Left renal pelvis (tissue), 4 donors: Measurements from ENCODE around the gene THEM5. TPM values are rescaled to one million over a fixed set of nuclear protein-coding genes. Genes with fewer than 3 reads are reported as not detected.
"Not testable (repeated sequence)": the region's sequence is repeated elsewhere in the genome, so short reads cannot be mapped to it uniquely, and the experiment has no call there.

Source experiments
- DNase-seq, 4 donors: peaks; one replicate each; pipeline ENCODE4 v3.0.0-alpha.2; 2013; ENCODE audit warnings: low read depth in 4 of 4, low spot score in 3 of 4
- polyA plus RNA-seq, 4 donors: library from polyadenylated mRNA; unstranded; fragments of 120-200 nt; gene quantifications; one replicate each; pipeline ENCODE4 v1.2.1, GENCODE V29; 2013; ENCODE audit not compliant: insufficient read length in 4 of 4

THEM5 gene
- polyA plus RNA-seq, 4 donors: 0.56 to 0.90 (median 0.78) TPM

- DNase-seq: peak in 1 of 4 donors; percentile 7
Observed at GRCh38 chr1:151868486-151868885, 15.0 kb upstream of the THEM5 start.

- no peak for DNase-seq
Observed at GRCh38 chr1:151867765-151868411, 14.4 kb upstream of the THEM5 start.

GRCh38 chr1:151867321-151867720, 13.8 kb upstream of the THEM5 start:
- no peak for DNase-seq

DNA sequence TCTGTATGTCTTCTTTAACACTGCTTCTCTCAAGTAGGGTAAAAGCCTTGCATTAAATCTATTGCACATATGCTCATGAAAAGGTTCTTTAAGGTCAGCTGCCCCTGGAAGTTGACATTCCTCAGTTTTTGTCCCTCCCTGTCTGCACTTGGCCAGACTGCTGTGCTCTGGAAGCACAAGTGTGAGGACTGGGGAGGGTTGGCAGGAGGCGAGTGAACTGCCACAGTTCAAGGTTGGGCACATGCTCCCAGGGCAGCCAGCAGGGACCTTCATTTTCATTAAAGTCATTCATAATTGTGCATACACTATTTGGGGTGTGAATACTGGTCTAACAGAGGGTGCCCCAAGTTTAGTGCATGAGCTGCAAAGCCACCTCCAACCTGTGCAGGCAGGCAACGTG, 10.9 kb upstream of the THEM5 start:
- no peak for DNase-seq

- no peak for DNase-seq
Observed at GRCh38 chr1:151862604-151863003, 9.1 kb upstream of the THEM5 start.

- DNase-seq: no peak
Observed at GRCh38 chr1:151860504-151861187, 7.1 kb upstream of the THEM5 start.

- DNase-seq: no peak
Observed at GRCh38 chr1:151859891-151860293, 6.4 kb upstream of the THEM5 start.

DNA sequence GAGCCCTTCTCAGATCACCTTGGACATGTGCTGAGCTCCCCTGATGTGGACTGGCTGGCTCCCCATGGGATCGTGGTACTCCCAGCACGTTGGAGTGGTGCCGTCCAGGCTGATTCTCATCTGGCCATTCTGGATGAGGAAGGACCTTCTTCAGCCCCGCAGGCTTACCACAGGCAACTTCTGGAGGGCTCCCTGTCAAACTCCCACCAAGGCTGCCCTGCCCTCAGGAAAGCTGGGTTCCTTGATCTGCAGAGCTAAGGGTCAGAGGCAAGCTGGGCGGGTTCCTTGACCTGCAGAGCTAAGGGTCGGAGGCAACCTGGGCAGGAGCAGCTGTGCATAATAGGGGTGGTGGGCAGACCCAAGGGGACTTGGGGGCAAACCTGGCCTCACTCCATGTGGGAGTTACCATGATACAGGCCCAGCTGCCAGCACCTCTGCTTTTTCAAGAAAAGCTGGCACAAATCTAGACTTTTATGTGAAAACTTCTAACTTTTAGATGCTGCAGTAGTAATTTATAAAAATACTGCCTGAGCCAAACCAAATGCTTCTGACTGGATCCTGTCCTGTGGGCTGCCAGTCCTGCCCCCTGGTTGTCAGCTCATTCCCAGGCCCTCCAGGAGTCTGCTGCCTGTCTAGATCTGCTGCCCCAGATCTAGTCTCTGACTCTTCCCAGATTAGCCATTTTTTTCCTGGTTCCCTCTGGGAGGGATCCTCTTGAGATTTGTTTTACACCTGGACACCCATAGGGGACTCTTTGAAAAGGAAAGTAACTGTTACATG, 5.6 kb upstream of the THEM5 start:
- DNase-seq: no peak

DNA sequence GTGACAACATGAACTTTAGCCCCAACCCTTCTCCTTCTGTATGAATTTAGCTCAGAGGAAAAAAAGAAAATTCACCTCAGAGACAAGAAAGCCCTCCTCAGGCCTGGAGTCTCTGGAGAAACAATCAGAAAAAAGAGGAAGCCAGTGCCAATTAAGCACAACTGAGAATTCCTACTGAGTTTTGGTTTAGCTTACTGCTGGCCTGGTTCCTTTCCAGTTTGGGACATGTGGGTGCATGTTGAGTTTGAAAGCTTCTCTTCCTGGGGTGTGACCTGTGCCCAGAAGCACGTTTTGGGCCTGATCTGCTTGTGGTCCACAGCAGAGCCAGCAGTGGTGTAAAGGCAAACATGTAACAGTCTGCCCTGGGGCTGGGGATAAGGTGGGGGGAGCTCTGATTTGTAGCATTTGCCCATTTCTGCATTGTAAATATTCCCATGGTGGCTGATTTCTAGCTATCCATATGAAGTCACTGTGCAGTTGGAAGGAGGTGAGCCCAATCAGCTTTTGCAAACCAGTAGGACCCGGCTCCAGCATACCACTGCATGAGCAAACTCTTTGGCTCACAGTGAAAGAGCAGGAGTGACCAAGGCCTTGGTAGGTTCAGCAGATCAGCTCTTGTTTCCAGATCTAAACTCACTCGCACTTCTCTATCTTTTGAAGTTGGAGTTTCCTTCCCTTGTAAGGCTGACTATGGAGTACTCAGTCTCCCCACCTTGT, 4.7 kb upstream of the THEM5 start:
- DNase-seq: no peak

DNA sequence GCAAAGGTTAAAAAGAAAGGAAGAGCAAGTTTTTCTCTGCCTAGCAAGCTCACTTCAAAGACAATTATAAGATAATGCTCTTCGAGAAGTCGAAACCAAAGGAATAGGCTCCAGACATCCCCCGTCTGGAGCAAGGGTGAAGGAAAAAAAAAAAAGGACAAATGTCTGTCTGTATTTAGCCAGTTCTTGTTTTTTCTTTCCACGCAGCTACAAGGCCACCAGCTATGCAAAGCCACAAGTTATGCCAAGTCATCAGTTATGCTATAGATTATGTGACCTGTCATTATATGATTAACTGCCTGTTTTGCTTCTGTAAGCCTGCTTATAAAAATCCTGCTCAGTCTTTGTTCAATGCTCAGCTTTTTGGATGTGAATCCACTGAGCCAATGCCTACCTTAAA, 2.4 kb upstream of the THEM5 start:
- no peak for DNase-seq

GRCh38 chr1:151855516-151855915, 2.0 kb upstream of the THEM5 start:
- DNase-seq: not testable (repeated sequence)

GRCh38 chr1:151854658-151855057, 1.1 kb upstream of the THEM5 start:
- DNase-seq: no peak

DNA sequence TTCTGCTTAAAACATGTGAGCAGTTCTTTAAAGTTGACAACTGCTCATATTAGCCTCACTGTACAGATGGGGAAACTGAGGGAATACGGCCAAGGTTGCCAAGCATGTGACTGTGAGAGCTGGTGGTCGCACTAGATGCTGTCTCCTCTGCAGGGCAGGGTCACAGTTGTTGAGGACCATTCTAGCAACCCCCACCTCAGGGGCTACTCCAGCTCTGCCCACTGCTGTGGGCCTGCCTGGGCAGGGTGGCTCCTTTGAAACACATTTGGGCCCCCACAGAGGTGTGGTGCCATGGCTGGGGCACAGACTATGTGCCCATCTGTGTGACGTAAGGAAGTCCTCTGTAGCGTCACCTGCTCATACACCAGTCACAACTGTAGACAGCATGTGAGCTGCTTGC, 779 bp downstream of the THEM5 start:
- DNase-seq: no peak

DNA sequence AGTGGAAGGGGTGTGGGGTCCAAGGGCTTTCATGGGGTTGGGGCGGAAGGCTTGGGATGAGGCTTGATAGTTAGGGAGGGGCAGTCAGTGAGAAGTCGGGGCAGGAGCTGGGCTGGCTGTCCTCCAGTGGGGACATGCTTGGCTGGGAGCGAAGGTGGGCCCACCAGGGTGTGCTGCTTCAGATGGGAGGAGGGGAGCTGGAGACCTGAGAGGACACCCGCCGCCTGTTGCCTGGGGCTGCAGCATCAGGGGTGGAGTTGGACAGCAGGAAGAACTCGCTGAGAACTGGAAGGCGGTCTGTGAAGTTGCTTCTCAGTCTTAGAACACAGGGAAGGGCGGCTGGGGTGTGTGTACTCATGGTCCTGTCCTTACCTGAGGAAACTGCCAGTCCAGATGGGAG, 1.6 kb downstream of the THEM5 start:
- no peak for DNase-seq

GRCh38 chr1:151849871-151850270, 3.6 kb downstream of the THEM5 start:
- no peak for DNase-seq

DNA sequence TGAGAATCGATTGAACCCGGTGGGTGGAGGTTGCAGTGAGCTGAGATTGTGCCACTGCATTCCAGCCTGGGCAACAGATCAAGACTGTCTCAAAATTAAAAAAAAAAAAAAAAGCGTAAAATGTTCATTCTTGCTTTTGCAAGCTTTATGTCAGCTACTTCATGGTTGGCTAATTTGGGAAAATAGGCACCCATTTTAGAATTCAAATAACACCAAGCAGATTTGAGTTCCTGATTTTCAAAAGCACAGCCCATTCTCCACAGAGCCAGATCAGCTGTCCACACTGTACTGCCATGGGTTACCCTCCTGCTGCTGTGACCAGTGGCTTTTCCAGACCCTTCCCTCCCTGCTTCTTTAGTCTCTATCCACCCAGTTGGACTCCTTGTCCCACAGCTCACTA, 4.4 kb downstream of the THEM5 start:
- DNase-seq: no peak

DNA sequence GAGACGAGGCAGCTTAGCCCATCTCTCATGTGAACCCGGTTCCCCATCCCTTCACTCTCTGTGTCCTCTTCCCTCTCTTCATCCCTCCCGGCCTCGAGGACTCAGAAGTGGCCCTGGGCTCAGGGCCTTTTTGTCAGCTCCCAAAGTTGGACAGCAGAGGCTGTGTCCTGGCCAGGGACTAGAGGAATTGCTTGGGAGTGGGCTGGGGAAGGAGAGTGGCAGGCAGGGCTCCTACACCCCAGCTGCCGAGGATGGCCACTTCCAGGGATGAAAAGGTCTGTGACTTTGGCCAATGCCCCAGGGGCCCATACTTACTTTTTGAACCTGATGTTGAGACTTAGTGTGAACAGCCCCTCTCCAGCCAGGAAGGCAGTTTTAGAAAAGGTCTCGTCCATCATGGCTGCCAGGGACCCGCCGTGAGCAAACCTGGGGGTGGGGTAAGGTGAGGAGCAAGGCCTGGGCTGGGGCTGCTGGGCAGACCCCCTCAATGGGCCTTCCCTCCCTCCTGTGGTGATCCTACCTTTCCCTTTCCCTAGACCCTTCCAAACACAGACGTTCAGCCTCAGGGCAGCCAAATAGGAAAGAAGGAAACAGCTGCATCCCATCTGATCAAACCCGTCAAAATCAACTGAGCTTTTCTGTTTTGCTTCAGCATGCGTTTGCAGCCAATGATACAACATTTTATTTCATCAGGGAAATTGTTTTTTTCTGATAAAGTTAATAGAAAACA, 5.5 kb downstream of the THEM5 start:
- no peak for DNase-seq

DNA sequence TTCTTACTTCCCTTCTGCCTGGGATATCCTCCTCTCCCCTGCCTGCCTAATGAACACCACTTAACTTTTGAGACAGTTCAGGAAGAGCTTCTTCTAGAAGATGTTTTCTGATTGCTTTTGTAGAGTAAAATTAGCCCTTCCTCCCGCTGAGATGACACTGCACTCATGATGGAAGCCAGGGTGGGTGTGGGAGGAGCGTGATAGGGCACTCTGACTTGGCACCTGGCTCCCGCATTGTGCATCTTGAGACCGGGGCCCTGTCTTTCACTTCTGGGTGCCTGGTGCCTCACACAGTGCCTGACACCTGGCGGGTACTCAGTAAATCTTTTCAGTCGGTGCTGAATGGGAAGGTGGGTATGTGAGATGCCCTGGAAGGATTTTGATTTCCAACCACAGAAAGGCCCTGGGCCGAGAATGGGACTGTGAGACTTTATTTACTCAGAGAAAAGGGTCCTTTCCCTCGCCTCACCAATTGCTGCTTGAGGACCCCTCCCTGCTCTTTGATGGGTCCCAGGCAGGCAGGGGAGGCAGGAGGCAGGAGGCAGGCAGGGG, 6.8 kb downstream of the THEM5 start:
- no peak for DNase-seq

DNA sequence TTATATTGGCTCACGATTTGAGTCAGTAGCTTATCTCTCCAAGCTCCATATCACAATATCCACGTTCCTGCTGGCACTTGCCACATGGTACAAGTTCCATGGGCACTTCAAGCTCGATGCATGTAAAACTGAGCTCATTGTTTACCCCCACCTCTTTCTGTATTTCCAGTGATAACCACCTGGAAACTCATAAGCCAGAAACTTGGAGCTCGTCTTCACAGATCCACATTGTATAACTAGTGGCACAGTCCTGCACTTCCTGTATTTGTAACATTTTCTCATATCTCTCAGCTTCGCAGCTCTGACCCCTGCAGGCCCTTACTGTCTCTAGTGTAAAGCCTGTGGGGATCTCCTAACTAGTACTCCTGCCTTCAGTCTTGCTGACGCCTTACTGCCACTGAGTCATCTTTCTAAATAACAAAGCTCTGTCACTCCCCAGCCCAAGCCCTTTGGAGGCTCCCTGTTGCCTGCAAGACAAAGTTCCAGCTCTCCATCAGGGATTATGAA, 7.4 kb downstream of the THEM5 start:
- DNase-seq: no peak

GRCh38 chr1:151843398-151843797, 10.1 kb downstream of the THEM5 start:
- no peak for DNase-seq
